PC-3 (cell line): ENCODE measurements around the gene DCAF12L2. TPM values are rescaled to one million over a fixed set of nuclear protein-coding genes. Genes with fewer than 3 reads are reported as not detected.
"Not testable (repeated sequence)": the region's sequence is repeated elsewhere in the genome, so short reads cannot be mapped to it uniquely, and the experiment has no call there.

ENCODE experiments used
- ATAC-seq: fragments of 200-7000 bp; cut with Tn5 transposase; 2 replicates; pipeline ENCODE4 v1.9.1; 2020; ENCODE audit warnings: mild to moderate bottlenecking, moderate library complexity
- Bru-seq: library from RNA; stranded (reverse); fragments of 400-500 nt; gene quantifications from one replicate; lab custom pipeline; 2021; lab: Mats Ljungman, UMichigan
- BruChase-seq, 2 experiments: library from RNA; stranded (reverse); fragments of 400-500 nt; gene quantifications; one replicate each; lab custom pipeline; 2021; lab: Mats Ljungman, UMichigan
- BruUV-seq: library from RNA; stranded (reverse); fragments of 400-500 nt; replicated peaks from 2 replicates; lab custom pipeline; 2021; lab: Mats Ljungman, UMichigan
- CTCF ChIA-PET: fragments of 300-600 bp; sonication (Branson Sonifier 250); formaldehyde crosslinking; loops from one replicate; lab custom pipeline; 2022; ENCODE audit warnings: antibody characterized with exemption; lab: Charles Lee
- POLR2A ChIA-PET: fragments of 300-600 bp; sonication (Branson Sonifier 250); formaldehyde crosslinking; loops from one replicate; lab custom pipeline; 2022; ENCODE audit warnings: antibody characterized with exemption; ENCODE audit not compliant: unreplicated experiment; lab: Charles Lee
- DNase-seq: peaks from one replicate; pipeline ENCODE4 v3.0.0-alpha.2; 2015
- H2AFZ ChIP-seq: fragments of 300-600 bp; sonication (generic); 2 replicates; pipeline ENCODE4 v1.6.0; 2016; ENCODE audit warnings: antibody characterized with exemption, low read length
- H3F3A ChIP-seq: fragments of 300-600 bp; sonication (generic); one replicate; pipeline ENCODE4 v1.6.0; 2017; ENCODE audit warnings: antibody characterized with exemption, low read length, control low read depth, mild to moderate bottlenecking; ENCODE audit not compliant: unreplicated experiment
- H3K27ac ChIP-seq: fragments of 300-600 bp; sonication (generic); 2 replicates; pipeline ENCODE4 v1.5.1; 2016; ENCODE audit warnings: mild to moderate bottlenecking, low read length
- H3K27me3 ChIP-seq: fragments of 300-600 bp; sonication (generic); 2 replicates; pipeline ENCODE4 v1.6.1; 2016; ENCODE audit warnings: low read length, mixed read lengths
- H3K36me3 ChIP-seq: fragments of 300-600 bp; sonication (generic); 2 replicates; pipeline ENCODE4 v1.6.1; 2016; ENCODE audit warnings: low read depth, mixed run types, low read length, mixed read lengths
- H3K4me1 ChIP-seq: fragments of 300-600 bp; sonication (generic); 2 replicates; pipeline ENCODE4 v1.5.1; 2016; ENCODE audit warnings: low read length; ENCODE audit not compliant: insufficient read depth
- H3K4me2 ChIP-seq: fragments of 300-600 bp; sonication (generic); 2 replicates; pipeline ENCODE4 v1.6.0; 2016; ENCODE audit warnings: low read length
- H3K4me3 ChIP-seq: fragments of 300-600 bp; sonication (generic); 2 replicates; pipeline ENCODE4 v1.5.1; 2016; ENCODE audit warnings: mild to moderate bottlenecking, low read length, mixed read lengths
- H3K79me2 ChIP-seq: fragments of 300-600 bp; sonication (generic); 2 replicates; pipeline ENCODE4 v1.6.1; 2017; ENCODE audit warnings: low read length, mixed read lengths
- H3K9ac ChIP-seq: fragments of 300-600 bp; sonication (generic); 2 replicates; pipeline ENCODE4 v1.6.0; 2016; ENCODE audit warnings: mild to moderate bottlenecking, low read length
- H3K9me2 ChIP-seq: fragments of 300-600 bp; sonication (generic); replicated peaks from 2 replicates; pipeline ENCODE4 v1.6.1; 2016; ENCODE audit warnings: mixed run types, low read length, mixed read lengths
- H3K9me3 ChIP-seq: fragments of 300-600 bp; sonication (generic); 2 replicates; pipeline ENCODE4 v1.6.1; 2016; ENCODE audit warnings: low read length, mixed read lengths
- H4K20me1 ChIP-seq: fragments of 300-600 bp; sonication (generic); 2 replicates; pipeline ENCODE4 v1.6.1; 2016; ENCODE audit warnings: low read length, mixed read lengths
- EZH2 ChIP-seq: fragments of 300-600 bp; sonication (generic); IDR thresholded peaks from one replicate; pipeline ENCODE4 v1.6.1; 2017; ENCODE audit warnings: antibody characterized with exemption, mild to moderate bottlenecking, low read length; ENCODE audit not compliant: unreplicated experiment
- EZH2phosphoT487 ChIP-seq: fragments of 300-600 bp; sonication (generic); IDR thresholded peaks from 2 replicates; pipeline ENCODE4 v1.6.1; 2018; ENCODE audit warnings: mild to moderate bottlenecking, antibody characterized with exemption, low read length, borderline replicate concordance
- intact Hi-C: fragments of 100-400 bp; cut with micrococcal nuclease; formaldehyde crosslinking; loops from 2 replicates; pipeline ENCODE4 v1.9.0; 2023
- long read RNA-seq: library from polyadenylated mRNA; unstranded; transcript quantifications from one replicate; pipeline ENCODE4 v2.0.0, GENCODE V29; 2021; ENCODE audit not compliant: unreplicated experiment
- total RNA-seq: library from RNA; depleted of rRNA; stranded (reverse); fragments of >200 nt; gene quantifications from 2 replicates; pipeline ENCODE4 v1.2.3, GENCODE V29; 2014; rRNA removed
- TF ChIP-seq, protein P1 (sequence below): fragments of 300-600 bp; sonication (generic); conservative IDR thresholded peaks from 2 replicates; pipeline ENCODE4 v1.5.1; 2017; ENCODE audit warnings: antibody characterized with exemption, low read depth, mild to moderate bottlenecking, low read length

DCAF12L2 gene
- 0.44 and 0.69 TPM in 2 replicates for total RNA-seq
- Bru-seq, nascent RNA, result percentile 11 among the genes with signal in this experiment
- percentile 20 among the genes with signal in this experiment for BruChase-seq, experiment 1, labeled RNA remaining after a 6-hour chase
- percentile 32 among the genes with signal in this experiment for BruChase-seq, experiment 2, labeled RNA remaining after a 2-hour chase
- long read RNA-seq, partial matches to known transcripts, result 0 of 2 reads
- long read RNA-seq, other reads (novel, unspliced or antisense), result 0 of 2 reads

DNA sequence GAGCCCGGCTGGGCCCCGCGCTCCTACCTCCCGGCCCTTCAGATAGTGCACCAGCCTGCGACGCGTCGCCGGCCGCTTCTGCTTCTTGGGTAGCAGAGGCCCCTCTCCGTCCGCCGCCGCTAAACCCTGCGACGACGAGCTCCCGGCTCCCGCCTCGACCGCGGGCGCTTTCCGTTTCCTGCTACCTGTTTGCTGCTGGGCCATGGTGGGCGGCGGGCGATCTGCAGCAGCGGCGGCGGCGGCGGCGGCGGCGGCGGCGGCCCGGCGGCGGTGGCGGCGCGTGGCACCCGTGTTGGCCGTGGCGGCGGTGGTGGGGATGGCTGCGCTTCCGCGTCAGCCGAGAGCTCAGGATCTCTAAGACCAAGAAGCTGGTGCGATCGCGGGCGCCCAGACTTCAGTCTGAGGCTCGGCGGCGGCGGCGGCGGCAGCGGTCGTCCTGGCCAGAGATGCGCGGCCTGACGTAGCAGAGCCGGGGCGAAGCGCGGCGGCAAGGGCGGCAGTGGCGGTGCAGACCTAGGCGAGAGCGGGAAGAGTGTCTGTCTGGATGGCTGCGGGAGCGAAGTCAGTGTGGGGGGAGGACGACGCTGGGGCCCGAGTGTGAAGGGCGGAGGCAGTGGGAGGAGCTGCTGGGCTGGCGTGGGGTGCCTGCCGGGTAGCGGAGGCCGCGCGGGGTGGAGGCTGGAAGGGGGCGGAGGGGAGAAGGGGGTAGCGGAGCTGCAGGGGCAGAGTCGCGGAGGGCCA is at the start of gene DCAF12L2:
Gene DCAF12L2, minus strand, starts transcription at position 569 of the 741 bp plus-strand sequence. Its CDS starts 365 bp downstream, at position 204.
- H3K36me3 ChIP-seq, result no peaks in the 10 kb centered on the region
- CTCF ChIA-PET, result no interaction called here
- no TSS peak for BruUV-seq
- peak within 1 kb of the TSS; percentile 45 for H2AFZ ChIP-seq
- POLR2A ChIA-PET, result no interaction called here
- H3K27ac ChIP-seq, result no peak within 1 kb of the TSS
- peak within 1 kb of the TSS; percentile 62 for H3K4me2 ChIP-seq
- intact Hi-C loops, result no loop called here
- no peaks in the 10 kb centered on the region for H3K9me2 ChIP-seq
- H4K20me1 ChIP-seq, result no peaks in the 10 kb centered on the region
- no peak for TF ChIP-seq EZH2
- TF ChIP-seq, protein P1, sequence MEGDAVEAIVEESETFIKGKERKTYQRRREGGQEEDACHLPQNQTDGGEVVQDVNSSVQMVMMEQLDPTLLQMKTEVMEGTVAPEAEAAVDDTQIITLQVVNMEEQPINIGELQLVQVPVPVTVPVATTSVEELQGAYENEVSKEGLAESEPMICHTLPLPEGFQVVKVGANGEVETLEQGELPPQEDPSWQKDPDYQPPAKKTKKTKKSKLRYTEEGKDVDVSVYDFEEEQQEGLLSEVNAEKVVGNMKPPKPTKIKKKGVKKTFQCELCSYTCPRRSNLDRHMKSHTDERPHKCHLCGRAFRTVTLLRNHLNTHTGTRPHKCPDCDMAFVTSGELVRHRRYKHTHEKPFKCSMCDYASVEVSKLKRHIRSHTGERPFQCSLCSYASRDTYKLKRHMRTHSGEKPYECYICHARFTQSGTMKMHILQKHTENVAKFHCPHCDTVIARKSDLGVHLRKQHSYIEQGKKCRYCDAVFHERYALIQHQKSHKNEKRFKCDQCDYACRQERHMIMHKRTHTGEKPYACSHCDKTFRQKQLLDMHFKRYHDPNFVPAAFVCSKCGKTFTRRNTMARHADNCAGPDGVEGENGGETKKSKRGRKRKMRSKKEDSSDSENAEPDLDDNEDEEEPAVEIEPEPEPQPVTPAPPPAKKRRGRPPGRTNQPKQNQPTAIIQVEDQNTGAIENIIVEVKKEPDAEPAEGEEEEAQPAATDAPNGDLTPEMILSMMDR, result no peak
- TF ChIP-seq EZH2phosphoT487, result no peak
- H3K4me3 ChIP-seq, result peak within 1 kb of the TSS; percentile 60
- H3K9me3 ChIP-seq, result no peaks in the 10 kb centered on the region
- no peaks in the 10 kb centered on the region for H3K79me2 ChIP-seq
- no peaks in the 10 kb centered on the region for H3K4me1 ChIP-seq
- H3F3A ChIP-seq, result no peaks in the 10 kb centered on the region
- DNase-seq (no peak), ATAC-seq (peak; percentile 61)
- no peak within 1 kb of the TSS for H3K9ac ChIP-seq
- no peaks in the 10 kb centered on the region for H3K27me3 ChIP-seq

DNA sequence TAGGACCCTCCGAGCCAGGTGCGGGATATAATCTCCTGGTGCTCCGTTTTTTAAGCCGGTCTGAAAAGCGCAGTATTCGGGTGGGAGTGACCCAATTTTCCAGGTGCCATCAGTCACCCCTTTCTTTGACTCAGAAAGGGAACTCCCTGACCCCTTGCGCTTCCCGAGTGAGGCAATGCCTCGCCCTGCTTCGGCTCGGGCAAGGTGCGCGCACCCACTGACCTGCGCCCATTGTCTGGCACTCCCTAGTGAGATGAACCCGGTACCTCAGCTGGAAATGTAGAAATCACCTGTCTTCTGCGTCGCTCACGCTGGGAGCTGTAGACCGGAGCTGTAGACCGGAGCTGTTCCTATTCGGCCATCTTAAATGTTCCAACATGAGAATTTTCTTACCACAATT is 24.8 kb upstream of the DCAF12L2 start:
- H3F3A ChIP-seq, ATAC-seq, H3K9me3 ChIP-seq, CTCF ChIA-PET, H3K9me2 ChIP-seq, H3K4me1 ChIP-seq, H3K79me2 ChIP-seq, intact Hi-C loops, H3K4me2 ChIP-seq, H3K27ac ChIP-seq, H3K27me3 ChIP-seq, BruUV-seq, H3K4me3 ChIP-seq, H3K36me3 ChIP-seq, H4K20me1 ChIP-seq, POLR2A ChIA-PET, DNase-seq, H3K9ac ChIP-seq, H2AFZ ChIP-seq: not testable (repeated sequence)

DNA sequence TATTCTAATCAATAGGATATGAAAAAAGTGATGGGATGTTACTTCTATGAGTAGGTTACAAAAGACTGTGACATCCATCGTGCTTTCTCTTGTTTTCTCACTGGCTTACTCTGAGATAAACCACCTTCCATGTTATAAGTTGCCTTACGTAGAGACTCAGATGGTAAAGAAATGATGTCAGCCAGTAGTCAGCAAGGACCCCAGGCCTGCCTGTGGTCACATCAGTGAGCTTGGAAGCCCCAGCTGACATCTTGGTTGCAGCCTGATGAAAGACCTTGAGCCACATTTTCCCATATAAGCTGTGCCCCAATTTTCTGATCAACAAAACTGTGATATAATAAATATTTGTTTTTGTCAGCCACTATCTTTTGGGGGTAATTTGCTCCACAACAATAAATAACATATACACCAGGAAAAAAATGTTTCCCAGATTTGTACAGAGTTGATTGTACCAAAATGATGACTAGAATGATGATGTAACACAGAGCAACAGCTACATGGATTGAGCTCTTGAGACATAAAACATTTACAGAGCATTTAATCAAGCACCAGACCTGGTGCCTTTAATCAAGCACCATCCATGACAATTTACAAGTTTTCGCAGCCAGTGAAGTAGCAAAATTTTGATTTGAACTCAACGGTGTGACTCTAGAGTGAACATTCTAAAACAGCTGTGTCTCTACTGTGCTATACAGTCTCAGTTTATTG is 11.2 kb upstream of the DCAF12L2 start:
- ChIA-PET CTCF (no interaction called here), POLR2A (no interaction called here)
- no peak overlapping the region for H2AFZ ChIP-seq
- intact Hi-C loops, result no loop called here
- no peaks in the 10 kb centered on the region for H3K9me2 ChIP-seq
- no peak for TF ChIP-seq EZH2phosphoT487
- no peak for TF ChIP-seq EZH2
- TF ChIP-seq, protein P1, result no peak
- H3K4me2 ChIP-seq, result no peak overlapping the region
- H3F3A ChIP-seq, result no peaks in the 10 kb centered on the region
- no peak overlapping the region for H3K4me3 ChIP-seq
- DNase-seq (no peak), ATAC-seq (no peak)
- no peaks in the 10 kb centered on the region for H3K4me1 ChIP-seq
- BruUV-seq, result no TSS peak
- no peaks in the 10 kb centered on the region for H4K20me1 ChIP-seq
- no peaks in the 10 kb centered on the region for H3K79me2 ChIP-seq
- H3K9ac ChIP-seq, result no peak overlapping the region
- H3K27me3 ChIP-seq, result no peaks in the 10 kb centered on the region
- H3K36me3 ChIP-seq, result no peaks in the 10 kb centered on the region
- H3K27ac ChIP-seq, result no peak overlapping the region
- no peaks in the 10 kb centered on the region for H3K9me3 ChIP-seq
